A549 (cell line): Measurements from ENCODE around the gene BAG3. TPM values are rescaled to one million over a fixed set of nuclear protein-coding genes. Genes with fewer than 3 reads are reported as not detected.
A peak's percentile ranks its signal among the peaks of the same experiment; 100 is the strongest.

ENCODE experiments used
- ATAC-seq, 2 experiments: fragments of 200-7000 bp in 1 of 2; fragments of >200 bp in 1 of 2; cut with Nextera tagmentation in 1 of 2; cut with Tn5 transposase in 1 of 2; 3 replicates each; pipeline versions ENCODE4 v1.8.0 to v1.9.1; 2018 to 2020; ENCODE audit warnings: mild to moderate bottlenecking in 1 of 2, moderate library complexity in 1 of 2
- CTCF ChIA-PET: fragments of 300-600 bp; sonication (Branson Sonifier 250); formaldehyde crosslinking; extraction: SDS; loops from one replicate; lab custom pipeline; 2021; ENCODE audit warnings: antibody characterized with exemption, inconsistent platforms; lab: Yijun Ruan, JAX
- POLR2A ChIA-PET: fragments of 350-600 bp; formaldehyde crosslinking; extraction: SDS; loops from one replicate; lab custom pipeline; 2021; ENCODE audit warnings: antibody characterized with exemption, inconsistent platforms; lab: Yijun Ruan, JAX
- DNase-seq, 2 experiments: peaks; one replicate each; pipeline versions ENCODE4 v3.0.0 to v3.0.0-alpha.2; 2011 to 2016; ENCODE audit warnings: low read depth in 1 of 2, low spot score in 1 of 2
- FAIRE-seq: peaks from 2 replicates; lab custom pipeline; 2011; peaks lifted over from hg19 to GRCh38; lab: Jason Lieb, UNC
- H3K27ac ChIP-seq, 2 experiments: fragments of >200 bp; sonication (Bioruptor Twin); formaldehyde crosslinking; 3 replicates each; pipeline ENCODE4 v1.5.1; 2016 to 2017
- H3K4me1 ChIP-seq: fragments of >200 bp; sonication (Bioruptor Twin); formaldehyde crosslinking; 3 replicates; pipeline ENCODE4 v1.6.1; 2016
- H3K4me2 ChIP-seq: fragments of >200 bp; sonication (Bioruptor Twin); formaldehyde crosslinking; 3 replicates; pipeline ENCODE4 v1.6.1; 2016
- H3K4me3 ChIP-seq: fragments of >200 bp; sonication (Bioruptor Twin); formaldehyde crosslinking; 3 replicates; pipeline ENCODE4 v1.5.1; 2016
- H3K9me3 ChIP-seq: fragments of >200 bp; sonication (Bioruptor Twin); formaldehyde crosslinking; 3 replicates; pipeline ENCODE4 v1.6.1; 2016
- BHLHE40 ChIP-seq: IDR thresholded peaks from 2 replicates; pipeline ENCODE4 v1.6.1; 2012; ENCODE audit warnings: low read depth, low read length, inconsistent platforms
- CEBPB ChIP-seq, 2 experiments: fragments of >200 bp in 1 of 2; sonication (Bioruptor Twin) in 1 of 2; formaldehyde crosslinking in 1 of 2; IDR thresholded peaks; 2 replicates each; pipeline ENCODE4 v1.6.1; 2012 to 2016
- EHMT2 ChIP-seq: fragments of 200-600 bp; sonication (generic); IDR thresholded peaks from 2 replicates; pipeline ENCODE4 v1.6.1; 2016; ENCODE audit warnings: antibody characterized with exemption, low read depth, mild to moderate bottlenecking, moderate library complexity
- FOSB ChIP-seq: fragments of 250-450 bp; sonication (Bioruptor Pico); IDR thresholded peaks from 2 replicates; pipeline ENCODE4 v1.5.0; 2020; ENCODE audit warnings: mild to moderate bottlenecking, moderate library complexity
- FOXS1 ChIP-seq: fragments of 250-450 bp; sonication (Bioruptor Pico); IDR thresholded peaks from 2 replicates; pipeline ENCODE4 v1.5.0; 2020; ENCODE audit warnings: mild to moderate bottlenecking, moderate library complexity
- HEYL ChIP-seq: fragments of 250-450 bp; sonication (Bioruptor Pico); IDR thresholded peaks from 2 replicates; pipeline ENCODE4 v1.8.0; 2021; ENCODE audit warnings: mild to moderate bottlenecking, moderate library complexity
- HOXA7 ChIP-seq: fragments of 250-450 bp; sonication (Bioruptor Pico); IDR thresholded peaks from 2 replicates; pipeline ENCODE4 v1.5.0; 2020; ENCODE audit warnings: mild to moderate bottlenecking, moderate library complexity
- HOXB13 ChIP-seq: fragments of 250-450 bp; sonication (Bioruptor Pico); IDR thresholded peaks from 2 replicates; pipeline ENCODE4 v1.5.0; 2020; ENCODE audit warnings: low read depth, mild to moderate bottlenecking, moderate library complexity
- HOXB5 ChIP-seq: fragments of 250-450 bp; sonication (Bioruptor Pico); IDR thresholded peaks from 2 replicates; pipeline ENCODE4 v1.5.0; 2020; ENCODE audit warnings: mild to moderate bottlenecking, moderate library complexity
- JUN ChIP-seq, 2 experiments: fragments of >200 bp; sonication (Bioruptor Twin); formaldehyde crosslinking; IDR thresholded peaks; 2 replicates in 1 of 2; 3 replicates in 1 of 2; pipeline ENCODE4 v1.6.1; 2016 to 2017
- JUNB ChIP-seq: fragments of >200 bp; sonication (Bioruptor Twin); formaldehyde crosslinking; IDR thresholded peaks from 2 replicates; pipeline ENCODE4 v1.6.1; 2016
- NFE2L2 ChIP-seq: fragments of 150-350 bp; conservative IDR thresholded peaks from 2 replicates; pipeline ENCODE4 v1.6.1; 2014; ENCODE audit warnings: low read length
- NR3C1 ChIP-seq: fragments of >200 bp; sonication (Bioruptor Twin); formaldehyde crosslinking; IDR thresholded peaks from 3 replicates; pipeline ENCODE4 v1.6.1; 2017
- POLR2A ChIP-seq: IDR thresholded peaks from 2 replicates; pipeline ENCODE4 v1.6.1; 2012; ENCODE audit warnings: mild to moderate bottlenecking, low read length
- POLR2AphosphoS2 ChIP-seq: conservative IDR thresholded peaks from 2 replicates; pipeline ENCODE4 v1.6.1; 2012; ENCODE audit warnings: low read length, improper control_type of control experiment, inconsistent platforms
- RARB ChIP-seq: fragments of 250-450 bp; sonication (Bioruptor Pico); IDR thresholded peaks from 2 replicates; pipeline ENCODE4 v1.8.0; 2021; ENCODE audit warnings: mild to moderate bottlenecking, moderate library complexity
- RCOR1 ChIP-seq: fragments of 150-350 bp; IDR thresholded peaks from 2 replicates; pipeline ENCODE4 v1.6.1; 2014; ENCODE audit warnings: antibody characterized with exemption, low read length, low read depth
- RFX5 ChIP-seq: fragments of 450-650 bp; IDR thresholded peaks from 2 replicates; pipeline ENCODE4 v1.7.1; 2014; ENCODE audit warnings: antibody characterized with exemption, mild to moderate bottlenecking, moderate library complexity
- RNF2 ChIP-seq: fragments of 200-600 bp; sonication (generic); IDR thresholded peaks from 2 replicates; pipeline ENCODE4 v1.6.1; 2016; ENCODE audit warnings: low read depth, mild to moderate bottlenecking, antibody characterized with exemption, moderate library complexity, borderline replicate concordance
- ZC3H11A ChIP-seq: fragments of 450-650 bp; IDR thresholded peaks from 2 replicates; pipeline ENCODE4 v1.6.1; 2014; ENCODE audit warnings: antibody characterized with exemption, mild to moderate bottlenecking
- ZFP36 ChIP-seq: fragments of 450-650 bp; IDR thresholded peaks from 2 replicates; pipeline ENCODE4 v1.6.1; 2014; ENCODE audit warnings: borderline replicate concordance; ENCODE audit not compliant: partially characterized antibody
- WGBS: methylation state at CpG from one replicate; pipeline ENCODE4 v1.1.6; 2017; ENCODE audit errors: missing lambda C conversion rate; 5-methylcytosine and 5-hydroxymethylcytosine counted together
- polyA plus RNA-seq, 4 experiments: library from polyadenylated mRNA; depleted of rRNA in 3 of 4; stranded (reverse); fragments of >200 nt; fragmentation: RNase III in 1 of 4; extraction: RNeasy Plus Mini Kit Qiagen cat#74134 plus additional on column Dnase treatment in 1 of 4; gene quantifications; 2 replicates in 3 of 4; 3 replicates in 1 of 4; pipeline ENCODE4 v1.2.3, GENCODE V29; 2011 to 2017
- TF ChIP-seq, protein P1 (sequence below): IDR thresholded peaks from 2 replicates; pipeline ENCODE4 v1.6.1; 2012
- TF ChIP-seq, protein P2 (sequence below): fragments of 250-450 bp; sonication (Bioruptor Pico); IDR thresholded peaks from 2 replicates; pipeline ENCODE4 v1.5.0; 2021; ENCODE audit warnings: mild to moderate bottlenecking, moderate library complexity, borderline replicate concordance
- TF ChIP-seq, protein P3 (sequence below): IDR thresholded peaks from 2 replicates; pipeline ENCODE4 v1.6.1; 2012
- TF ChIP-seq, protein P4 (sequence below): fragments of 250-450 bp; sonication (Bioruptor Pico); IDR thresholded peaks from 2 replicates; pipeline ENCODE4 v1.5.0; 2020; ENCODE audit warnings: low read depth, mild to moderate bottlenecking, moderate library complexity

Gene BAG3
- polyA plus RNA-seq, 2 of the 4 experiments (the other 2 are of a cell fraction): 10.7 to 58.4 TPM

DNA sequence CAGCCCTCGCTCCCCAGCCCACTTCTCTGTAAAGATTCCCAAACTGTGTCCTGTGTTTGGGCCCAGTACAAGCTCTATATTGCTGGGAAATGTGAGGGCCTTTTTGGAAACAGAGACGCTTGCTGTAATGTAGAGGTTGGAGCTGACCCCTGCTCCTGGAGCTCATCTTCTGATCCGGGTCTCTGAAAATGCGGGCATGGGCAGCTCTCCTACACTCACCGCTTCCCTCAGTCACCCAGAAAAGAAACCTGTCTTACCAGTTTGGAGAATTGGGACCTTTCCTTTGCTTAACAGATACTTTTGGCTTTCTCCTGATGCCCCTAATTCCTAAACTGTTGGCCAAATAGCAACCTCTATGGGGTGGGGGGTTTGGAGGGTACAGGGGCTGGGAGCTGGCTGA, 18.2 kb downstream of the BAG3 start:
- TF ChIP-seq, protein P1, sequence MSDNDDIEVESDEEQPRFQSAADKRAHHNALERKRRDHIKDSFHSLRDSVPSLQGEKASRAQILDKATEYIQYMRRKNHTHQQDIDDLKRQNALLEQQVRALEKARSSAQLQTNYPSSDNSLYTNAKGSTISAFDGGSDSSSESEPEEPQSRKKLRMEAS: no peak
- TF ChIP-seq RARB (no peak), CEBPB (IDR thresholded peaks at IDR 0.05) (no peak), EHMT2 (no peak), ZFP36 (no peak), BHLHE40 (no peak), NFE2L2 (no peak)
- WGBS: 94% methylated on average over 5 of the region's 5 CpGs
- Histone ChIP-seq H3K4me1 (peaks cover 68% of the 10 kb centered on the region), H3K27ac (peak overlapping the region in 1 of 2 experiments; percentile 91; a peak in 4 of 6 replicates), H3K9me3 (no peaks in the 10 kb centered on the region), H3K4me2 (no peak overlapping the region), H3K4me3 (no peak overlapping the region)
- DNase-seq: no peak
- POLR2A ChIA-PET: no interaction called here
- no peak for FAIRE-seq
- CTCF ChIA-PET: interaction anchor here (0.7 to 6.1 kb wide), 7 partner anchors 13 to 190 kb away, joined by 3 to 36 read pairs (median 4); no protein-coding TSS in a partner anchor
- no peak for ATAC-seq

DNA sequence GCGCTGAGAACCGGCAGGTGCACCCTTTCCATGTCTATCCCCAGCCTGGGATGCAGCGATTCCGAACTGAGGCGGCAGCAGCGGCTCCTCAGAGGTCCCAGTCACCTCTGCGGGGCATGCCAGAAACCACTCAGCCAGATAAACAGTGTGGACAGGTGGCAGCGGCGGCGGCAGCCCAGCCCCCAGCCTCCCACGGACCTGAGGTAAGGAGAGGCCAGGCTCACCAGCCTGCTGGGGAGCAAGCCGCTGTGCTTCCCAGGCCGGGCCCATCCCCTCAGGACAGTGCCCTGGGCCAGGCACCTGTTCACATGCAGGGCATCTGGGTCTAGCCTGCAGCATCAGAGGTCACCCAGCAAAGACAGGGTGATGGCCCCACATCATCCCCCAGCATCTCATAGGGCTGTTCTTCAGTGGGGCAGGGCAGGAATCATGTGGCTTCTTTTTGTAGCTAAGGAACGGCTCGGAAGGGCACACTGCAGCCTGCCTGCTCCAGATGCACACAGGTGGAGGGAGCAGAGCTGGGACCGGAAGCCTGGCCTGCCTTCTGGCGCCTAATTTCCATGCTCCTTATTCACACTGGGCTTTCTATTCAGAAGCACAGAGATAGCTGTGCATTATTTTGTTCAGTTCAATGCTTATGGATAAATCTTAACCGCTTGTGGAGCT, 18.9 kb downstream of the BAG3 start:
- peaks cover 68% of the 10 kb centered on the region for H3K4me1 ChIP-seq
- no peak for ATAC-seq
- no peak for FAIRE-seq
- H3K4me2 ChIP-seq: peak overlapping the region; percentile 5; the same call in 1 of the 3 replicates
- no peak for TF ChIP-seq RNF2
- TF ChIP-seq, protein P2, sequence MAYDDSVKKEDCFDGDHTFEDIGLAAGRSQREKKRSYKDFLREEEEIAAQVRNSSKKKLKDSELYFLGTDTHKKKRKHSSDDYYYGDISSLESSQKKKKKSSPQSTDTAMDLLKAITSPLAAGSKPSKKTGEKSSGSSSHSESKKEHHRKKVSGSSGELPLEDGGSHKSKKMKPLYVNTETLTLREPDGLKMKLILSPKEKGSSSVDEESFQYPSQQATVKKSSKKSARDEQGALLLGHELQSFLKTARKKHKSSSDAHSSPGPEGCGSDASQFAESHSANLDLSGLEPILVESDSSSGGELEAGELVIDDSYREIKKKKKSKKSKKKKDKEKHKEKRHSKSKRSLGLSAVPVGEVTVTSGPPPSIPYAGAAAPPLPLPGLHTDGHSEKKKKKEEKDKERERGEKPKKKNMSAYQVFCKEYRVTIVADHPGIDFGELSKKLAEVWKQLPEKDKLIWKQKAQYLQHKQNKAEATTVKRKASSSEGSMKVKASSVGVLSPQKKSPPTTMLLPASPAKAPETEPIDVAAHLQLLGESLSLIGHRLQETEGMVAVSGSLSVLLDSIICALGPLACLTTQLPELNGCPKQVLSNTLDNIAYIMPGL (CRISPR knock-in tag): no peak
- TF ChIP-seq, protein P3, sequence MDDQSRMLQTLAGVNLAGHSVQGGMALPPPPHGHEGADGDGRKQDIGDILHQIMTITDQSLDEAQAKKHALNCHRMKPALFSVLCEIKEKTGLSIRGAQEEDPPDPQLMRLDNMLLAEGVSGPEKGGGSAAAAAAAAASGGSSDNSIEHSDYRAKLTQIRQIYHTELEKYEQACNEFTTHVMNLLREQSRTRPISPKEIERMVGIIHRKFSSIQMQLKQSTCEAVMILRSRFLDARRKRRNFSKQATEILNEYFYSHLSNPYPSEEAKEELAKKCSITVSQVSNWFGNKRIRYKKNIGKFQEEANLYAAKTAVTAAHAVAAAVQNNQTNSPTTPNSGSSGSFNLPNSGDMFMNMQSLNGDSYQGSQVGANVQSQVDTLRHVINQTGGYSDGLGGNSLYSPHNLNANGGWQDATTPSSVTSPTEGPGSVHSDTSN: no peak
- TF ChIP-seq NFE2L2: no peak
- TF ChIP-seq HOXB5: no peak
- no peak for TF ChIP-seq RFX5
- no peak for TF ChIP-seq RCOR1
- no peak for TF ChIP-seq CEBPB (IDR thresholded peaks at IDR 0.05)
- TF ChIP-seq, protein P1: no peak
- no peak for TF ChIP-seq NR3C1
- peak overlapping the region; percentile 33 to 91; a peak in 4 of 6 replicates for H3K27ac ChIP-seq
- POLR2A ChIA-PET: interaction anchor here (0.9 to 1.2 kb wide), 2 partner anchors 19 to 222 kb away, joined by 3 to 4 read pairs; partner anchors contain the start of genes BAG3 and SEC23IP
- DNase-seq: no peak
- WGBS: 93% methylated on average over 16 of the region's 18 CpGs
- H3K4me3 ChIP-seq: no peak overlapping the region
- no peaks in the 10 kb centered on the region for H3K9me3 ChIP-seq
- CTCF ChIA-PET: interaction anchor here (0.7 to 6.1 kb wide), 8 partner anchors 10 to 80 kb away, joined by 3 to 36 read pairs (median 3); no protein-coding TSS in a partner anchor

DNA sequence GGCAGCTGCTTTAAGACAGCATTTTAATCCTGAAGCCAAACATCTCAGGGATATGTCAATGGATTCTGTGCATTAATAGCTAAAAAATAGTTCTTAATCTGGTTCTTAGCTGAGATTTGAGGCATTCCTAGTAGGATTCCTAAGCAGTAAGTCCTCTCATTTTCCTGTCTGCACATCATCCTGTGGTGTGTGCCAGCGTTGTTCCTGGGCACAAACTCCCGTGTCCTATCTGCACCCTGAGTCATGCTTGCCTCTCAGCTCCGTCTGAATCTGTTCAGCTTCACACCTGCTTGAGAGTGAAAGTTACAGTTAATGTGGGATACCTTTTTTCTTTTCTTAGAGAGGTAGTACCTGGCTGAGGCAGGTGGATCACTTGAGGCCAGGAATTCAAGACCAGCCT, 19.5 kb downstream of the BAG3 start:
- CTCF ChIA-PET: interaction anchor here (0.7 to 6.1 kb wide), 7 partner anchors 10 to 79 kb away, joined by 3 to 36 read pairs (median 6); no protein-coding TSS in a partner anchor
- no peak for TF ChIP-seq JUN (IDR thresholded peaks at IDR 0.05)
- TF ChIP-seq POLR2A: no peak
- no peak for TF ChIP-seq HEYL (CRISPR knock-in tag)
- no peak for TF ChIP-seq FOSB
- TF ChIP-seq FOXS1 (CRISPR knock-in tag): no peak
- TF ChIP-seq RFX5: no peak
- TF ChIP-seq HOXB13 (CRISPR knock-in tag): no peak
- no peak for TF ChIP-seq ZC3H11A
- TF ChIP-seq RARB: no peak
- TF ChIP-seq HOXA7 (CRISPR knock-in tag): no peak
- TF ChIP-seq POLR2AphosphoS2: no peak
- no peak for TF ChIP-seq JUNB
- TF ChIP-seq, protein P4, sequence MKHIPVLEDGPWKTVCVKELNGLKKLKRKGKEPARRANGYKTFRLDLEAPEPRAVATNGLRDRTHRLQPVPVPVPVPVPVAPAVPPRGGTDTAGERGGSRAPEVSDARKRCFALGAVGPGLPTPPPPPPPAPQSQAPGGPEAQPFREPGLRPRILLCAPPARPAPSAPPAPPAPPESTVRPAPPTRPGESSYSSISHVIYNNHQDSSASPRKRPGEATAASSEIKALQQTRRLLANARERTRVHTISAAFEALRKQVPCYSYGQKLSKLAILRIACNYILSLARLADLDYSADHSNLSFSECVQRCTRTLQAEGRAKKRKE (CRISPR knock-in tag): no peak
- DNase-seq (no peak), ATAC-seq (no peak), FAIRE-seq (no peak)
- POLR2A ChIA-PET: interaction anchor here (0.9 to 1.2 kb wide), 2 partner anchors 20 to 222 kb away, joined by 3 to 4 read pairs; partner anchors contain the start of genes BAG3 and SEC23IP
- Histone ChIP-seq H3K4me3 (no peak overlapping the region), H3K9me3 (no peaks in the 10 kb centered on the region), H3K27ac (peak overlapping the region; percentile 33 to 91; a peak in 3 of 6 replicates), H3K4me2 (peak overlapping the region; percentile 5; the same call in 1 of the 3 replicates), H3K4me1 (peaks cover 69% of the 10 kb centered on the region)
- WGBS: 39% methylated on average over 3 of the region's 3 CpGs
